ENCODE measurements around the gene HCN2. TPM values are rescaled to one million over a fixed set of nuclear protein-coding genes. Genes with fewer than 3 reads are reported as not detected.

HCN2 gene
- total and polyA plus RNA-seq, 9 of the 15 experiments (the other 6 are each of a cell fraction or from before 2014, with no cell fraction given), result 0.29 to 4.2 (median 0.82) TPM; not detected in 2

DNA sequence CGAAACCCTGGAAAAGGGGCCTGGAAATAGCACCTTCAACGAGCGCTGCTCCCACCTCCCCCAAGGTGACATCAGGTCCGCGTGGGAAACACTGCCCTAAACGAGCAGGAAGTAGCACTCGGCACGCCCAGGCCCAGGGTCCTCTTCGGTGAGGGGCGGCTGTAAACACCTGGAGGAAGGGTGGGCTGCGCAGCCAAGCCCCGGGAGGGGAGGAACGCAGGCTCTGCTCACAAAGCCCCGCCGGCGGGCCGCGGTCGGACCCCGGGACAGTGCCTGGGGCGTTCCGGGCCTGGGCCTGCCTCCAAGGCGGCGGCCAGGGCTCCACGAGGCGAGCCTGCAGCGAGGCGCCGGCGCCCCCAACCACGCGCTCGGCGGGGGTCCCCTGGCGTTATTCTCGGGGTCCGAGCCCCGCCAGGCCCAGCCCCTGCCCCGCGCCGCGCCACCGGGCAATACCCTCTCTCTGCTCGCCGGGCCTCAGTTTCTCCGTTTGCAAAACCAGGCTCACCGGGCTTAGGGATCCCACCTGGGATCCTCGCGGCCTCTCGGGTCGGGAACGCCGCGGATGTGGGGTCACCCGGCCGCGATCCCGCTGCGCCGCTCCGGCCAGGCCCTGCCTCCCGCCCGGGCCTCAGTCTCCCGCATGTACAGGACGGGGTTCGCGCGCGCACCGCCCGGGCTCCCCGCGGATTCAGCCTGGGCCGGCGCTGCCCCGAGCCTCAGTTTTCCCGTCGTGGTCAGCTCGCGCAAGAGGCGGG is 72.7 kb downstream of the HCN2 start (continued):
- TF ChIP-seq, protein P1, sequence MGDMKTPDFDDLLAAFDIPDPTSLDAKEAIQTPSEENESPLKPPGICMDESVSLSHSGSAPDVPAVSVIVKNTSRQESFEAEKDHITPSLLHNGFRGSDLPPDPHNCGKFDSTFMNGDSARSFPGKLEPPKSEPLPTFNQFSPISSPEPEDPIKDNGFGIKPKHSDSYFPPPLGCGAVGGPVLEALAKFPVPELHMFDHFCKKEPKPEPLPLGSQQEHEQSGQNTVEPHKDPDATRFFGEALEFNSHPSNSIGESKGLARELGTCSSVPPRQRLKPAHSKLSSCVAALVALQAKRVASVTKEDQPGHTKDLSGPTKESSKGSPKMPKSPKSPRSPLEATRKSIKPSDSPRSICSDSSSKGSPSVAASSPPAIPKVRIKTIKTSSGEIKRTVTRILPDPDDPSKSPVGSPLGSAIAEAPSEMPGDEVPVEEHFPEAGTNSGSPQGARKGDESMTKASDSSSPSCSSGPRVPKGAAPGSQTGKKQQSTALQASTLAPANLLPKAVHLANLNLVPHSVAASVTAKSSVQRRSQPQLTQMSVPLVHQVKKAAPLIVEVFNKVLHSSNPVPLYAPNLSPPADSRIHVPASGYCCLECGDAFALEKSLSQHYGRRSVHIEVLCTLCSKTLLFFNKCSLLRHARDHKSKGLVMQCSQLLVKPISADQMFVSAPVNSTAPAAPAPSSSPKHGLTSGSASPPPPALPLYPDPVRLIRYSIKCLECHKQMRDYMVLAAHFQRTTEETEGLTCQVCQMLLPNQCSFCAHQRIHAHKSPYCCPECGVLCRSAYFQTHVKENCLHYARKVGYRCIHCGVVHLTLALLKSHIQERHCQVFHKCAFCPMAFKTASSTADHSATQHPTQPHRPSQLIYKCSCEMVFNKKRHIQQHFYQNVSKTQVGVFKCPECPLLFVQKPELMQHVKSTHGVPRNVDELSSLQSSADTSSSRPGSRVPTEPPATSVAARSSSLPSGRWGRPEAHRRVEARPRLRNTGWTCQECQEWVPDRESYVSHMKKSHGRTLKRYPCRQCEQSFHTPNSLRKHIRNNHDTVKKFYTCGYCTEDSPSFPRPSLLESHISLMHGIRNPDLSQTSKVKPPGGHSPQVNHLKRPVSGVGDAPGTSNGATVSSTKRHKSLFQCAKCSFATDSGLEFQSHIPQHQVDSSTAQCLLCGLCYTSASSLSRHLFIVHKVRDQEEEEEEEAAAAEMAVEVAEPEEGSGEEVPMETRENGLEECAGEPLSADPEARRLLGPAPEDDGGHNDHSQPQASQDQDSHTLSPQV (IDR thresholded peaks at IDR 0.05), result peak; percentile 59
- TF ChIP-seq FIP1L1 (IDR thresholded peaks at IDR 0.05; ENCODE audit: low read depth, low read length, poor library complexity, severe bottlenecking) (no peak), RFX1 (IDR thresholded peaks at IDR 0.05) (no peak), ELF4 (CRISPR knock-in tag; IDR thresholded peaks at IDR 0.05) (no peak), THRAP3 (IDR thresholded peaks at IDR 0.05; ENCODE audit: borderline replicate concordance) (no peak), ZNF12 (CRISPR knock-in tag; IDR thresholded peaks at IDR 0.05) (no peak), ATF1 (CRISPR knock-in tag; IDR thresholded peaks at IDR 0.05) (no peak), ATF1 (tag; IDR thresholded peaks at IDR 0.05) (peak; percentile 40; the same call in 1 of the 2 replicates), RBFOX2 (IDR thresholded peaks at IDR 0.05; ENCODE audit: low read depth, low read length) (peak; percentile 72), L3MBTL2 (IDR thresholded peaks at IDR 0.05) (peak; percentile 81), XRCC5 (IDR thresholded peaks at IDR 0.05; ENCODE audit: low read depth, low read length) (0 out of 2 replicates have a peak, but pooled peaks have one; percentile 23), U2AF1 (optimal IDR thresholded peaks at IDR 0.05; ENCODE audit: low read depth, low read length) (no peak), TAF1 (IDR thresholded peaks at IDR 0.05; ENCODE audit: control insufficient read depth, extremely low read depth, insufficient read depth, low read length, severe bottlenecking) (peak; percentile 26), PHB2 (IDR thresholded peaks at IDR 0.05; ENCODE audit: low read depth) (no peak), SNIP1 (IDR thresholded peaks at IDR 0.05; ENCODE audit: low read depth) (no peak), PCBP1 (IDR thresholded peaks at IDR 0.05; ENCODE audit: low read depth, low read length, poor library complexity, severe bottlenecking) (peak; percentile 86), NCOR1 (IDR thresholded peaks at IDR 0.05) (no peak), POLR3A (IDR thresholded peaks at IDR 0.05; ENCODE audit: borderline replicate concordance, extremely low read depth, insufficient read depth, insufficient read length) (no peak), POLR2A (conservative IDR thresholded peaks at IDR 0.05) (peak; percentile 51; the same call in 1 of the 2 replicates), MAZ (CRISPR knock-in tag; conservative IDR thresholded peaks at IDR 0.05 in 1 of 2, IDR thresholded peaks at IDR 0.05 in 1 of 2) (peak in 1 of 2 experiments; percentile 12; a peak in 1 of 4 replicates), FOXJ3 (CRISPR knock-in tag; IDR thresholded peaks at IDR 0.05) (no peak), NFE2 (IDR thresholded peaks at IDR 0.05; ENCODE audit: low read depth) (no peak)
- TF ChIP-seq, protein P2, sequence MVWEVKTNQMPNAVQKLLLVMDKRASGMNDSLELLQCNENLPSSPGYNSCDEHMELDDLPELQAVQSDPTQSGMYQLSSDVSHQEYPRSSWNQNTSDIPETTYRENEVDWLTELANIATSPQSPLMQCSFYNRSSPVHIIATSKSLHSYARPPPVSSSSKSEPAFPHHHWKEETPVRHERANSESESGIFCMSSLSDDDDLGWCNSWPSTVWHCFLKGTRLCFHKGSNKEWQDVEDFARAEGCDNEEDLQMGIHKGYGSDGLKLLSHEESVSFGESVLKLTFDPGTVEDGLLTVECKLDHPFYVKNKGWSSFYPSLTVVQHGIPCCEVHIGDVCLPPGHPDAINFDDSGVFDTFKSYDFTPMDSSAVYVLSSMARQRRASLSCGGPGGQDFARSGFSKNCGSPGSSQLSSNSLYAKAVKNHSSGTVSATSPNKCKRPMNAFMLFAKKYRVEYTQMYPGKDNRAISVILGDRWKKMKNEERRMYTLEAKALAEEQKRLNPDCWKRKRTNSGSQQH (CRISPR knock-in tag; IDR thresholded peaks at IDR 0.05), result no peak
